GM23338 (cell line): ENCODE measurements around the gene LINGO1.

Experiments
- JUNB ChIP-seq: IDR thresholded peaks from one replicate; pipeline ENCODE4 v1.6.1; 2016; ENCODE audit warnings: antibody characterized with exemption; ENCODE audit not compliant: unreplicated experiment
- TF ChIP-seq, protein P1 (sequence below), 2 experiments: fragments of 200-600 bp in 1 of 2; sonication (generic) in 1 of 2; conservative IDR thresholded peaks; 2 replicates each; pipeline versions ENCODE4 v1.5.1 to v1.6.1; 2016 to 2017; ENCODE audit warnings: antibody characterized with exemption in 2 of 2, low read depth in 2 of 2, mild to moderate bottlenecking in 2 of 2, moderate library complexity in 1 of 2
- TF ChIP-seq, protein P2 (sequence below): IDR thresholded peaks from one replicate; pipeline ENCODE4 v1.6.1; 2018; ENCODE audit warnings: antibody characterized with exemption; ENCODE audit not compliant: unreplicated experiment

DNA sequence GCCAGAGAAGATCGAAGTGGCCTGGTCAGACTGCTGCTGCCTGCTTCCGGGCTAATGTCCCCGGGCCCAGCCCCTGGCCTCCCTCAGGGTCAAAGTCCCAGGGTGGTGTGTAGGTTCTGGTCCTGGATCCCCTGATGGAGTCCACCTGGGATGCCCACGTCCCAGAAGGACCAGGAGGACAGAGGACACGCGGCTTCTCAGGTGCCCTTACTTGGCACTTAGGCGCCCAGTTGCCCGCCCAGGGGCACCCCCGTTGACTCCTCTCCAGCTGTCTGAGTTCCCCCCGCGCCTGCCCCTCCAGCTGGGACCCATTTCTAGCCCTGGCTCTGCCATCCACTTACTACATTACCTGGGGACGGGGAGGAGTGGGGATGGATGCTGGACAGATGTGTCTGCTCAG, 44.6 kb downstream of the LINGO1 start:
- TF ChIP-seq, protein P1, sequence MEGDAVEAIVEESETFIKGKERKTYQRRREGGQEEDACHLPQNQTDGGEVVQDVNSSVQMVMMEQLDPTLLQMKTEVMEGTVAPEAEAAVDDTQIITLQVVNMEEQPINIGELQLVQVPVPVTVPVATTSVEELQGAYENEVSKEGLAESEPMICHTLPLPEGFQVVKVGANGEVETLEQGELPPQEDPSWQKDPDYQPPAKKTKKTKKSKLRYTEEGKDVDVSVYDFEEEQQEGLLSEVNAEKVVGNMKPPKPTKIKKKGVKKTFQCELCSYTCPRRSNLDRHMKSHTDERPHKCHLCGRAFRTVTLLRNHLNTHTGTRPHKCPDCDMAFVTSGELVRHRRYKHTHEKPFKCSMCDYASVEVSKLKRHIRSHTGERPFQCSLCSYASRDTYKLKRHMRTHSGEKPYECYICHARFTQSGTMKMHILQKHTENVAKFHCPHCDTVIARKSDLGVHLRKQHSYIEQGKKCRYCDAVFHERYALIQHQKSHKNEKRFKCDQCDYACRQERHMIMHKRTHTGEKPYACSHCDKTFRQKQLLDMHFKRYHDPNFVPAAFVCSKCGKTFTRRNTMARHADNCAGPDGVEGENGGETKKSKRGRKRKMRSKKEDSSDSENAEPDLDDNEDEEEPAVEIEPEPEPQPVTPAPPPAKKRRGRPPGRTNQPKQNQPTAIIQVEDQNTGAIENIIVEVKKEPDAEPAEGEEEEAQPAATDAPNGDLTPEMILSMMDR (conservative IDR thresholded peaks at IDR 0.05; ENCODE audit: low read depth in 2 of 2), result no peak
- no peak for TF ChIP-seq JUNB
- TF ChIP-seq, protein P2, sequence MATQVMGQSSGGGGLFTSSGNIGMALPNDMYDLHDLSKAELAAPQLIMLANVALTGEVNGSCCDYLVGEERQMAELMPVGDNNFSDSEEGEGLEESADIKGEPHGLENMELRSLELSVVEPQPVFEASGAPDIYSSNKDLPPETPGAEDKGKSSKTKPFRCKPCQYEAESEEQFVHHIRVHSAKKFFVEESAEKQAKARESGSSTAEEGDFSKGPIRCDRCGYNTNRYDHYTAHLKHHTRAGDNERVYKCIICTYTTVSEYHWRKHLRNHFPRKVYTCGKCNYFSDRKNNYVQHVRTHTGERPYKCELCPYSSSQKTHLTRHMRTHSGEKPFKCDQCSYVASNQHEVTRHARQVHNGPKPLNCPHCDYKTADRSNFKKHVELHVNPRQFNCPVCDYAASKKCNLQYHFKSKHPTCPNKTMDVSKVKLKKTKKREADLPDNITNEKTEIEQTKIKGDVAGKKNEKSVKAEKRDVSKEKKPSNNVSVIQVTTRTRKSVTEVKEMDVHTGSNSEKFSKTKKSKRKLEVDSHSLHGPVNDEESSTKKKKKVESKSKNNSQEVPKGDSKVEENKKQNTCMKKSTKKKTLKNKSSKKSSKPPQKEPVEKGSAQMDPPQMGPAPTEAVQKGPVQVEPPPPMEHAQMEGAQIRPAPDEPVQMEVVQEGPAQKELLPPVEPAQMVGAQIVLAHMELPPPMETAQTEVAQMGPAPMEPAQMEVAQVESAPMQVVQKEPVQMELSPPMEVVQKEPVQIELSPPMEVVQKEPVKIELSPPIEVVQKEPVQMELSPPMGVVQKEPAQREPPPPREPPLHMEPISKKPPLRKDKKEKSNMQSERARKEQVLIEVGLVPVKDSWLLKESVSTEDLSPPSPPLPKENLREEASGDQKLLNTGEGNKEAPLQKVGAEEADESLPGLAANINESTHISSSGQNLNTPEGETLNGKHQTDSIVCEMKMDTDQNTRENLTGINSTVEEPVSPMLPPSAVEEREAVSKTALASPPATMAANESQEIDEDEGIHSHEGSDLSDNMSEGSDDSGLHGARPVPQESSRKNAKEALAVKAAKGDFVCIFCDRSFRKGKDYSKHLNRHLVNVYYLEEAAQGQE, result no peak
